Osteoblast (primary cell): ENCODE measurements around the gene ITPKC. TPM values are rescaled to one million over a fixed set of nuclear protein-coding genes. Genes with fewer than 3 reads are reported as not detected.
"Not testable (repeated sequence)": the region's sequence is repeated elsewhere in the genome, so short reads cannot be mapped to it uniquely, and the experiment has no call there.

Experiments
- DNase-seq: peaks from one replicate; pipeline ENCODE4 v3.0.0; 2011; ENCODE audit warnings: low spot score, mixed read lengths; ENCODE audit not compliant: insufficient read length; ENCODE audit errors: missing footprints
- H2AFZ ChIP-seq: 2 replicates; pipeline ENCODE4 v1.6.0; 2011; ENCODE audit warnings: mild to moderate bottlenecking, low read length
- H3K27ac ChIP-seq: 2 replicates; pipeline ENCODE4 v1.5.1; 2011; ENCODE audit warnings: mild to moderate bottlenecking, low read depth, low read length, moderate library complexity
- H3K27me3 ChIP-seq: 2 replicates; pipeline ENCODE4 v1.6.0; 2012; ENCODE audit warnings: mild to moderate bottlenecking, control low read depth, inconsistent platforms, low read length, moderate library complexity; ENCODE audit not compliant: insufficient read depth
- H3K36me3 ChIP-seq: 2 replicates; pipeline ENCODE4 v1.5.1; 2011; ENCODE audit warnings: mild to moderate bottlenecking, low read length, control low read depth, moderate library complexity; ENCODE audit not compliant: insufficient read depth
- H3K4me1 ChIP-seq: 2 replicates; pipeline ENCODE4 v1.5.1; 2011; ENCODE audit warnings: mild to moderate bottlenecking, low read length, control low read depth, moderate library complexity; ENCODE audit not compliant: insufficient read depth
- H3K4me2 ChIP-seq: 2 replicates; pipeline ENCODE4 v1.6.0; 2011; ENCODE audit warnings: mild to moderate bottlenecking, low read length; ENCODE audit not compliant: insufficient read depth
- H3K4me3 ChIP-seq: fragments of 200-600 bp; sonication (generic); 3 replicates; pipeline ENCODE4 v1.5.1; 2012; ENCODE audit warnings: mild to moderate bottlenecking, low read length, inconsistent platforms; ENCODE audit not compliant: insufficient read depth
- H3K79me2 ChIP-seq: 2 replicates; pipeline ENCODE4 v1.6.0; 2012; ENCODE audit warnings: mild to moderate bottlenecking, low read length, control low read depth, inconsistent platforms; ENCODE audit not compliant: insufficient read depth
- H3K9me3 ChIP-seq: 2 replicates; pipeline ENCODE4 v1.5.1; 2011; ENCODE audit warnings: low read depth, low read length, control low read depth
- H4K20me1 ChIP-seq: 2 replicates; pipeline ENCODE4 v1.6.0; 2012; ENCODE audit warnings: mild to moderate bottlenecking, low read length, control low read depth; ENCODE audit not compliant: insufficient read depth
- CTCF ChIP-seq: IDR thresholded peaks from 2 replicates; pipeline ENCODE4 v1.5.1; 2011; ENCODE audit warnings: mild to moderate bottlenecking, low read depth, low read length, moderate library complexity; ENCODE audit errors: extremely low read depth
- total RNA-seq: library from RNA; depleted of rRNA; stranded (reverse); fragments of >200 nt; gene quantifications from 2 replicates; pipeline ENCODE4 v1.2.3, GENCODE V29; 2012

The ITPKC gene
- total RNA-seq, 1 donor, result 9.8 TPM

DNA sequence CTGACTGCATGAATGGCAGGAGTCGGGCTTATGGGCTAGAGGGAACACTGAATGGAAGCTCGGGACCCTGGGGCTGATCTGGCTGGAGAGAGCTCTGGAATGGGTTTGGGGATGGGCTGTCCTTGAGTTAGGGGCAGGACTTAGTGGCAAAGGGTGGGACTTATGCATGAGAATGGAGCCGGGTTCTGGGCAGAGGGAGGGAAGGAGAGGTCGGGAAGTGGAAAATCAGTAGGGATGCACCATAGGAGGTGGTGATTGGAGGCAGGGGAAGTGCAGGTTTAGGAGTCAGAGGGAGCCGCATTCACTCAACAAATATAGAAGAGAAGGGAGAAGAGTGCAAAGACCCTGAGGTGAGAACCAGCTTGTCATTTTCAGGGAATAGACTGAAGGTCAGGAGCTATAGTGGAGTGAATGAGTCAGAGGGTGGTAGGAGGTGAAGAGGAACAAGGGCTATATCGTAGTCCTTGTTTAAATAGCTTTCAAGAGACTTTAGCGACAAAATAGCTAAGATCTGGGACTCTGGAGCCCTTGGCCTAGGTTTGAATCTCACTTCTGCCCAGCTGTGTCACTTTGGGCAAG is 61.9 kb downstream of the ITPKC start:
- Histone ChIP-seq H3K79me2 (peaks cover 4% of the 10 kb centered on the region), H3K36me3 (no peaks in the 10 kb centered on the region), H3K27ac (peak overlapping the region; percentile 88), H3K27me3 (no peaks in the 10 kb centered on the region), H3K4me2 (peak overlapping the region; percentile 71), H3K9me3 (no peaks in the 10 kb centered on the region), H2AFZ (peak overlapping the region; percentile 18), H3K4me1 (peaks cover 12% of the 10 kb centered on the region), H4K20me1 (no peaks in the 10 kb centered on the region), H3K4me3 (peak overlapping the region; percentile 77)
- no peak for TF ChIP-seq CTCF
- peak; percentile 78 for DNase-seq

- no peaks in the 10 kb centered on the region for H3K9me3 ChIP-seq
- peaks cover 12% of the 10 kb centered on the region for H3K4me1 ChIP-seq
- DNase-seq, result peak; percentile 1
- no peak overlapping the region for H3K27ac ChIP-seq
- H3K79me2 ChIP-seq, result peaks cover 4% of the 10 kb centered on the region
- H3K36me3 ChIP-seq, result no peaks in the 10 kb centered on the region
- no peaks in the 10 kb centered on the region for H3K27me3 ChIP-seq
- no peak for TF ChIP-seq CTCF
- no peaks in the 10 kb centered on the region for H4K20me1 ChIP-seq
- H3K4me2 ChIP-seq, result no peak overlapping the region
- H3K4me3 ChIP-seq, result no peak overlapping the region
- no peak overlapping the region for H2AFZ ChIP-seq
Observed at GRCh38 chr19:40780582-40780981, 63.7 kb downstream of the ITPKC start.

GRCh38 chr19:40781140-40781539 is 64.2 kb downstream of the ITPKC start:
- no peak overlapping the region for H2AFZ ChIP-seq
- no peak overlapping the region for H3K27ac ChIP-seq
- no peaks in the 10 kb centered on the region for H3K27me3 ChIP-seq
- no peak for DNase-seq
- H3K4me1 ChIP-seq, result peaks cover 12% of the 10 kb centered on the region
- no peak for TF ChIP-seq CTCF
- no peaks in the 10 kb centered on the region for H3K9me3 ChIP-seq
- H3K4me2 ChIP-seq, result no peak overlapping the region
- H3K4me3 ChIP-seq, result no peak overlapping the region
- H3K79me2 ChIP-seq, result peaks cover 4% of the 10 kb centered on the region
- H3K36me3 ChIP-seq, result no peaks in the 10 kb centered on the region
- no peaks in the 10 kb centered on the region for H4K20me1 ChIP-seq

- no peak overlapping the region for H2AFZ ChIP-seq
- H3K36me3 ChIP-seq, result no peaks in the 10 kb centered on the region
- no peak for DNase-seq
- peaks cover 6% of the 10 kb centered on the region for H3K4me1 ChIP-seq
- H4K20me1 ChIP-seq, result no peaks in the 10 kb centered on the region
- H3K27me3 ChIP-seq, result no peaks in the 10 kb centered on the region
- H3K27ac ChIP-seq, result no peak overlapping the region
- H3K4me3 ChIP-seq, result no peak overlapping the region
- peaks cover 4% of the 10 kb centered on the region for H3K79me2 ChIP-seq
- H3K9me3 ChIP-seq, result no peaks in the 10 kb centered on the region
- H3K4me2 ChIP-seq, result no peak overlapping the region
- TF ChIP-seq CTCF, result no peak
Observed at GRCh38 chr19:40783711-40784110, 66.8 kb downstream of the ITPKC start.

- DNase-seq, H3K27me3 ChIP-seq, H2AFZ ChIP-seq, H3K36me3 ChIP-seq, H4K20me1 ChIP-seq, H3K79me2 ChIP-seq, H3K4me2 ChIP-seq, H3K4me3 ChIP-seq, H3K27ac ChIP-seq, H3K9me3 ChIP-seq, H3K4me1 ChIP-seq: not testable (repeated sequence)
Observed at GRCh38 chr19:40784146-40784545, 67.2 kb downstream of the ITPKC start.
